MM.1S (cell line): ENCODE data around the gene PCAT6.

Experiments
- CTCF ChIP-seq: fragments of 300-600 bp; sonication (generic); IDR thresholded peaks from 2 replicates; pipeline ENCODE4 v1.5.1; 2016; ENCODE audit warnings: antibody characterized with exemption, low read length, mixed read lengths
- EZH2 ChIP-seq: fragments of 300-600 bp; sonication (generic); optimal IDR thresholded peaks from 2 replicates; pipeline ENCODE3; 2017; ENCODE audit warnings: low read depth, mild to moderate bottlenecking, antibody characterized with exemption, low read length, mixed read lengths
- EZH2phosphoT487 ChIP-seq: fragments of 300-600 bp; sonication (generic); IDR thresholded peaks from 2 replicates; pipeline ENCODE4 v1.6.1; 2018; ENCODE audit warnings: antibody characterized with exemption, low read length

DNA sequence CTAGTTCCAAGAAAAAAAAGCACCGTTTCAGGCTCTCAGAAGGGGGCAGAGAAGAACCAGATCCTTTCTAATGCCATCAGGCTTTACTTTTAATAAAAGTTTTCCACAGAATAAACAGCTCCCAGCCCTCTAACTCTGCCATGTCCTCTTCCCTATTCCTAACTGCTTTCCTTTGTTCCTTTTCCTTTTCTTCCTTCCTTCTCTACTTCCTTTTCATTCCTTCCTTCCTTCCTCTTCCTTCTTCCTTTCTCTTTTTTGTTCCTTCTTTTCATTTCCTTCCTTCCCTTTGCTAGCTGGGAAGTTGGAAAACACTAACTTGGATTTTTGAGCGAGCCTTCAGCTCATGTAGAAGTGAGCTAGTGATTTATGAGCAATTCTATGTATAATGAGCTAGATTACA lies 48.7 kb upstream of the PCAT6 start:
- TF ChIP-seq CTCF (no peak), EZH2phosphoT487 (no peak), EZH2 (no peak)
